HG03469 (cell line): ENCODE measurements around the gene CDC20.

ENCODE experiments used
- ATAC-seq: cut with Tn5 transposase; IDR thresholded peaks from one replicate; pipeline ENCODE4 v1.9.1; 2021; ENCODE audit warnings: mild to moderate bottlenecking, moderate library complexity, moderate number of reproducible peaks; ENCODE audit not compliant: unreplicated experiment

CDC20 gene

DNA sequence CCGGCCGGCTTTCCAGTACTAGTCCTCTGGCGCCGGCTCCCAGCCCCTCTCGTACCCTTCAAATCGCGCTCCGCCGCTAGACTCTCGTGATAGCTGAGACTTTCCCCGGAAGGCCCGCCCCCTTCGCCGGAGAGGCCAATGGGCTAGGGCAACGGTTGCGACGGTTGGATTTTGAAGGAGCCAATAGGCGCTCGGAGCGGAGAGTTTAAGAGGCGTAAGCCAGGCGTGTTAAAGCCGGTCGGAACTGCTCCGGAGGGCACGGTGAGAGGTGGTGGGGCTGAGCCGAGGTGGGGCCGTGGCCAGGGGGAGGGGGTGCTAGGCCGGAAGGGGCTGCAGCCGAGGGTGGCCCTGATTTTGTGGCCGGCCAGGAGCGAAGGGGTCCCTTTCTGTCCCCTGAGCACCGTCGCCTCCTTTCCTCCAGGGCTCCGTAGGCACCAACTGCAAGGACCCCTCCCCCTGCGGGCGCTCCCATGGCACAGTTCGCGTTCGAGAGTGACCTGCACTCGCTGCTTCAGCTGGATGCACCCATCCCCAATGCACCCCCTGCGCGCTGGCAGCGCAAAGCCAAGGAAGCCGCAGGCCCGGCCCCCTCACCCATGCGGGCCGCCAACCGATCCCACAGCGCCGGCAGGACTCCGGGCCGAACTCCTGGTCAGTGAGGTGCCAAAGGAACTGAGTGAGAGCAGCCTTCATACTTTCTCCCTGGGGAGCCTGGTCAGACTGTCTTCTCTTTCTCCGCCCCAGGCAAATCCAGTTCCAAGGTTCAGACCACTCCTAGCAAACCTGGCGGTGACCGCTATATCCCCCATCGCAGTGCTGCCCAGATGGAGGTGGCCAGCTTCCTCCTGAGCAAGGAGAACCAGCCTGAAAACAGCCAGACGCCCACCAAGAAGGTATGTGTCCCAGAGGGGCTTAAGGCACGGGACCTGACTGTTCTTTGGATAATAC is at the start of gene CDC20:
Gene CDC20, plus strand, starts transcription at position 236 of the 948 bp plus-strand sequence. Its CDS starts 235 bp downstream, at position 471.
- peak; percentile 77 for ATAC-seq

DNA sequence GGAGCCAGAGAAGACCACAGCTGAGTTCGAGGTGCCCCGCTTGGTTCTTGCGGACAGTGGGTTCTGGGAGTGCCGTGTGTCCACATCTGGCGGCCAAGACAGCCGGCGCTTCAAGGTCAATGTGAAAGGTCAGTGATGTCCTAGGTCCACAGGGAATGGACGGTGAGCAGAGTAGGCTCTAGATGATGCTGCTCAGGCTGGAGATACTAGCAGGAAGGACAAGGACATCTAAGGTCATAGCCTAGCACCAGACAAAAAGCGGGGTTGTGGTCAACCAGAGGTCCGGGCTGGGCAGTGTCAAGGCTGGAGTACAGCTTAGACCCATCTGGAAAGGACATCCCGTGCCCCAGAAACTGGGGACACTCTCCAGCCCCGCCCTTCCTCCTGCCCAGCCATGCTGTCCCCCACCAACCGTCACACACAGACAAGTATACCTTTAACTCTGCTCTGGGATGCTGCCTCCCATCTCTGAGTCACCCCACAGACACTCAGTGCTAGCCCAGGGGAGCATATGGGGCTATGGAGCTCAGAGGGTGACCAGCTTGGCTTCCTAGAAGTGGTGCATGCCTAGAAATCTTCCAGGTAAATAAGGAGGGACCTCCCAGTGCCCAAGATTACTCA is 49.3 kb upstream of the CDC20 start:
- ATAC-seq = no peak

DNA sequence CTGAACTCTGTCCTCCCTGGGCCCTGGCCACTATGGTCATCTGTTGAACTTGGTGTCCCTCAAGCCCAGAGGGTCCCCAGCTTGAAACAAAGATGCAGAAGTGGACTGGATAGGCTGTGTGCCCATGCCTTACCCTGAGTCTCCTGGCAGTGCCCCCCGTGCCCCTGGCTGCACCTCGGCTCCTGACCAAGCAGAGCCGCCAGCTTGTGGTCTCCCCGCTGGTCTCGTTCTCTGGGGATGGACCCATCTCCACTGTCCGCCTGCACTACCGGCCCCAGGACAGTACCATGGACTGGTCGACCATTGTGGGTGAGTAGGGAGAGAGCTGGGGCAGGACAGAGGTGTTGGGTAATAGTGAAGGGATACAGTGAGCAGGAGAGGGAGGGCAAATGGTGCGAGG is 47.3 kb upstream of the CDC20 start:
- ATAC-seq = no peak

DNA sequence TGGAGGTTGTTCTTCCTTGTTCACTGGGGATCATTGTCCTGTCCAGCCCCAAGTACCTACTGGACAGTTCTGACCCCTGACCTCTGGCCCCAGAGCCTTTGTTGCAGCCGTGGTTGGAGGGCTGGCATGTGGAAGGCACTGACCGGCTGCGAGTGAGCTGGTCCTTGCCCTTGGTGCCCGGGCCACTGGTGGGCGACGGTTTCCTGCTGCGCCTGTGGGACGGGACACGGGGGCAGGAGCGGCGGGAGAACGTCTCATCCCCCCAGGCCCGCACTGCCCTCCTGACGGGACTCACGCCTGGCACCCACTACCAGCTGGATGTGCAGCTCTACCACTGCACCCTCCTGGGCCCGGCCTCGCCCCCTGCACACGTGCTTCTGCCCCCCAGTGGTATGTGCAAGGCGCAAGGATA is 46.6 kb upstream of the CDC20 start:
- ATAC-seq = no peak

DNA sequence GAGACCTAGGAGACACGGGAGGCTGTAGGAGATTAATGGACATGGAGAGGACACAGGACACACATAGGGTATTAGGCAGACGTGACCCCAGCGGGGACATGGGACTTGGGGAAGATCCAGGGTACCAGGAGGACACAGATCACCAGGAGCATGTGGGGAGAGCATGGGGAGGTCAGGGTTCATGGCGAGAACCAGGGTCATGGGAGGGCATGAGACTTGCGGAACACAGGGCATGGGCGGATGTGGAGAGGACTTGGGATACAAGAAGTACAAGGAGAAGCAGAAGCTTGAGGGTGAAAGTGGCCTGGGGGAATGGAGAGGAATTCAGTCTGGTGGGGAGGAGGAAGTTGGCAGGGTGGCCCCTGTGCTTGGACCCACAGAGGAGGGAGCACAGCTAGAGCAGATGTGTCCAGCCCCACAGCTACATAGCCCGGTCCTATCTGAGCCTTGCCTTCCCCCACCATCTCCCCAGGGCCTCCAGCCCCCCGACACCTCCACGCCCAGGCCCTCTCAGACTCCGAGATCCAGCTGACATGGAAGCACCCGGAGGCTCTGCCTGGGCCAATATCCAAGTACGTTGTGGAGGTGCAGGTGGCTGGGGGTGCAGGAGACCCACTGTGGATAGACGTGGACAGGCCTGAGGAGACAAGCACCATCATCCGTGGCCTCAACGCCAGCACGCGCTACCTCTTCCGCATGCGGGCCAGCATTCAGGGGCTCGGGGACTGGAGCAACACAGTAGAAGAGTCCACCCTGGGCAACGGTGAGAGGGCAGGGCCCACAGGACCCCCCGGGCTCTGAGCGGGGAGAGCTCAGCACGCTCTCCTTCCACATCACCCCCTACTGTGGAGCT is 45.9 kb upstream of the CDC20 start:
- no peak for ATAC-seq

DNA sequence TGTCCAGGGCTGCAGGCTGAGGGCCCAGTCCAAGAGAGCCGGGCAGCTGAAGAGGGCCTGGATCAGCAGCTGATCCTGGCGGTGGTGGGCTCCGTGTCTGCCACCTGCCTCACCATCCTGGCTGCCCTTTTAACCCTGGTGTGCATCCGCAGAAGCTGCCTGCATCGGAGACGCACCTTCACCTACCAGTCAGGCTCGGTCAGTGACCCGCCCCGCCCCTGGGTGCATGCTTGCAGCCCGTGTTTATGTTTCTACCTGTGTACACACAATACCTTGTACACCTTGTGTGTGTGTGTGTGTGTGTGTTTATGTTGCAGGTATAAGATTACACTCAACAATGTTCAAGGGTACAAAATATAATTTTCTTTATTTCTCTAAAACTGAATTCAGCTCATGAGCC is 45.0 kb upstream of the CDC20 start:
- ATAC-seq = no peak

DNA sequence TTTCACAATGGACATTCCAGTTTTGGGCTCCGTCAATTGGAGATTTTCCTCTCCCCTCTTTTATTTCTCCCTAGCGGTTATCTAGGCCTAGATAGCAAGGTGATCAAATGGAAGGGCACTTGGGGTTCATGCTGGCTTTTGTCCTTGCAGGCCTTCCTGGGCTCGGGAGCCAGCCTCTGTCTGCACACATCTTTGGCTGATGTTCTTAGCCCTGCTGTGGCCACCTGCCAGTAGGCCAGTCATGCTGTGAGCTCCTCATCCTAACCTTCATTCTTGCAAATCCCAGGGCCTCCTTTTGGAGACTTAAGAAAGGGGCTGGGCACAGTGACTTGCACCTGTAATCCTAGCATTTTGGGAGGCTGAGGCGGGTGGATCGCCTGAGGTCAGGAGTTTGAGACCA is 44.5 kb upstream of the CDC20 start:
- ATAC-seq = no peak

DNA sequence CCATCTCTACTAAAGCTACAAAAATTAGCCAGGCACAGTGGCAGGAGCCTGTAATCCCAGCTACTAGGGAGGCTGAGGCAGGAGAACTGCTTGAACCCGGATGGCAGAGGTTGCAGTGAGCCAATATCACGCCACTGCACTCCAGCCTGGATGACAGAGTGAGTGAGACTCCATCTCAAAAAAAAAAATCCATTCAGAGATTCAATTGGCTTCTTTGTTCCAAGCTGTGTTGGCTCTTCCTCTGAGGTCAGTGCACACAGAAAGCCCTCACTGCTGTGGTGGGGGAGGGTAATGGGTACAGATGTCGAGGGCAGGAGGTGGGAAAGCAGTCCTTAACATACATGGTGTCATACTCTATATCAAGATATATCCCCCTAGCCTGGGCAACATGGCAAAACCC is 43.3 kb upstream of the CDC20 start:
- ATAC-seq = no peak

DNA sequence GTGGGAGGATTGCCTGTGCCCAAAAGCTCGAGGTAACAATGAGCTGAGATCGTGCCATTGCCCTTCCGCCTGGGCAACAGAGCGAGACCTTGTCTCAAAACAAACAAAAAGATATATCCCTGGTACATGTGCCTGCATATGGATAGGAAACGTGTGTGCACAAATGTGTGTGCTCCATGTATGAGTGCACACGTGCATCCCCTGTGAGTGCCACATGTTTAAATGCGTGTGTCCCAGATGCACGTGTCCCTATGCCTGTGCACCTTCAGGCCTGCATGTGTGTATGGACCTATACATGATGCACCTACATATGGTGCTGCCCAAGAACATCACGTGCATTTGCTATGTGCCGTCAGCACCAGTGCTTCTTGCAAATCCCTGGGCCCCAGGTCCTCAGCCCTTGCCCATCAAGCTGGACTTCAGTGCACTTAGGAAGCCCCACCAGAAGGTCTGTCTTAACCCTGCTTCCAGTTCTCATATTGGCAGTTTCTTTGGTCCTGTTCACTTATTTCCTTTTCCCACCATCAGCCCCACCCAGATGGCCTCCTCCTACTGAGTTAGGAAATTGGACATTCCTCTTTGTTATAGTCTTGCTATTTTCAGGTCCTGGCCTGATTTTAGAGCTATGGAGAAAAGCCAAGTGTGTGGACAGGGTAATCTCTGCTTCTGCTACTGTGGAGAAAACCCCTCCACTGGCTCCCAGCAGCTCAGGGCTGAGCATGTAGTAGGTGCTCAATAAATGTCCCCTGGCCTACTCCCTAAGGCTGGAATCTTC is 42.6 kb upstream of the CDC20 start:
- ATAC-seq = no peak

DNA sequence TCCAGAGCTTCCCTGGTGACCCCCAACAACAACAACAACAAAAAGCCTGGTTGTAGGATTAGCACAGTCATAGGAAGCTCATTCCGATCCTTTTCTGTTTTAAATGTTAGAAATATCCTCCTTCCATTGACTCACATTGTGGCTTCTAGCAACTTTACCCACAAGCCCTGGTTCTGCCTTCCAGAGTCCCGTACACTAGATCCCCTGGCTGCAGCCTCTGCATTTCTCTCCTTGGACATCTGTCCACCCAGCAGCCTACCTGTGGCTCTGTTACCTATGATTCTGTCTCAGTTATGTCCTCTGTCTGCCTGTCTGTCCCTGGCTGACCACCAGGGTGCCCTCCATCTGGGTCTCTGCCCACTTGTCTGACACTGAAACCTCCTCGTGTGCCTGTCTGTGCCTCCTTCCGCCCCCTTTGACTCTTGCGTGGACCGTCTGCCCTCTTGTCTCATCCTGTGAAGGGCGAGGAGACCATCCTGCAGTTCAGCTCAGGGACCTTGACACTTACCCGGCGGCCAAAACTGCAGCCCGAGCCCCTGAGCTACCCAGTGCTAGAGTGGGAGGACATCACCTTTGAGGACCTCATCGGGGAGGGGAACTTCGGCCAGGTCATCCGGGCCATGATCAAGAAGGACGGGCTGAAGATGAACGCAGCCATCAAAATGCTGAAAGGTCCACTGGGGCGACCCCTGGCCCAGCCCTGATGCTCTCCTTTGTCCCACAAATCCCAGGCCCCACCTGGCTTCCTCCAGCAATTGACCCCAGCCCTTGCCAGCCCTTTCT is 41.9 kb upstream of the CDC20 start:
- ATAC-seq = no peak

DNA sequence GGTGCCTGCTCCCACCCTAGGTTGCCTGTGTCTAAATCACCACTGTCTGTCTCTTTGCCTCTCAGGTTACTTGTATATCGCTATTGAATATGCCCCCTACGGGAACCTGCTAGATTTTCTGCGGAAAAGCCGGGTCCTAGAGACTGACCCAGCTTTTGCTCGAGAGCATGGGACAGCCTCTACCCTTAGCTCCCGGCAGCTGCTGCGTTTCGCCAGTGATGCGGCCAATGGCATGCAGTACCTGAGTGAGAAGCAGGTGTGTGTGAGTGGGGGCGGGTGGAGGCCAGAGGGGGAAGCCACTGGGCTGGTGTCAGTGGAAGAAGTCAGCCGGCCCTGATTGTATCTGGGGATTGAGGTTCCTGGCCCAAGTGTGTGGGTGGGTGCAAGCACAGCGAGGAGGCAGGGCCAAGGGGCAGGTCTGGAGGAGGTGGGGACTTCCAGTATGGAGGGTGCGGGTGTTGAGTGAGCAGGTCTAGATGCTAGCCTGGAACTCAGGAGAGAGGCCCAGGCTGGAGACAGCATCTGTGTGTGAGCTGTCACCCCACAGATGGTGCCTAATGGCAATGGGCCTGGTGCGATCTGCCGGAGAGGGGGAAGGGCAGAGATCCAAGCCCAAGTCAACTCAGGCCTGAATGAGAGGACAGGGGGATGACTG is 40.8 kb upstream of the CDC20 start:
- no peak for ATAC-seq

DNA sequence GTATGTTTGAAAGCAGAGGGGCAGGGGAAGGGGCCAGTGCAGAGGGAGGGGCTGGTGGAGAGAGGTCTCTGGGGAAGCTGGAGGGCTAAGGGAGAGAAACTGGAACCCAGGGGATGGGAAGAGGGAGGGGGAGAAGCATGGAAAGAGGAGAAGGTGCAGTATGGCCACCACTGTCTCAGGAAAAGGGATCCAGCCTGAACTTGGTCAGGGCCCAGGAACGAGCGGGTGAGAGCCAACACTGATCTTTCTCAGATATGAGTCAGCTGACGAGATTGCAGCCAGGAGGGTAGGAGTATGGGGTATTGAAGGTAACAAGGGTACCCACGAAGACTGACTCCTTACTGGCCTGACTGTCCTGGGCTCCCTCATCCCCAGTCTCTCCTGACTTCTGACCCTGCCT is 40.0 kb upstream of the CDC20 start:
- no peak for ATAC-seq

DNA sequence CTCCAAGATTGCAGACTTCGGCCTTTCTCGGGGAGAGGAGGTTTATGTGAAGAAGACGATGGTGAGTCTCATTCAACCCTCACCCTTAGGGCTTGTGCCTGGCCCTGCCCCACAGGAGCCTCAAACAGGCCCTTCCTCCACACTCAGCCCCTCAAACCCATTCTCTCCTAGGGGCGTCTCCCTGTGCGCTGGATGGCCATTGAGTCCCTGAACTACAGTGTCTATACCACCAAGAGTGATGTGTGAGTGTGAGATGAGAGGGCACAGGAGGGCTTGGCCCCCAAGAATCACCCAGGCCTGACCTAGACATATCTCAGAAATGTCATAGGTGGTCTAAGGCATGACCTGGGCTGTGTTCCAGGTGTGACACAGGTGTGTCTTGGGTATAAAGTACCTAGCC is 39.5 kb upstream of the CDC20 start:
- no peak for ATAC-seq

DNA sequence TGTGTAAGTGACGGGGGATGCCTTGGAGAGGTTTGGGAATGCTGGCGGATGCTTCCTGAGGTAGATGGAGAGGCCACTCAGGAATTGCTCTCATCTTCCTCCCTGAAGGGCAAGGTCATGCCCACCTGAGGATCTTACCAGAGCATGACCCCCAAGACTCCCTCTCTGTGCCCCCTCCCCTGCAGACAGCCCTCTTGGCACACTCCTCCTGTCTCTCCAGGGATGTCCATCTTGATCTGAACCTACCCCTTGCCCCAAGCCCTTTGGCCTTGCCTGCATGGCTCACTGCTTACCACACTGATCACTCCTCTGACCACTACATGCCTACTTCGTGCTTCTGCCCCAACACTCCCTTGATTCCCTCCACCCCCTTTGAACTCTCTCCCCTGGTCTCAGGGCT is 39.0 kb upstream of the CDC20 start:
- no peak for ATAC-seq

DNA sequence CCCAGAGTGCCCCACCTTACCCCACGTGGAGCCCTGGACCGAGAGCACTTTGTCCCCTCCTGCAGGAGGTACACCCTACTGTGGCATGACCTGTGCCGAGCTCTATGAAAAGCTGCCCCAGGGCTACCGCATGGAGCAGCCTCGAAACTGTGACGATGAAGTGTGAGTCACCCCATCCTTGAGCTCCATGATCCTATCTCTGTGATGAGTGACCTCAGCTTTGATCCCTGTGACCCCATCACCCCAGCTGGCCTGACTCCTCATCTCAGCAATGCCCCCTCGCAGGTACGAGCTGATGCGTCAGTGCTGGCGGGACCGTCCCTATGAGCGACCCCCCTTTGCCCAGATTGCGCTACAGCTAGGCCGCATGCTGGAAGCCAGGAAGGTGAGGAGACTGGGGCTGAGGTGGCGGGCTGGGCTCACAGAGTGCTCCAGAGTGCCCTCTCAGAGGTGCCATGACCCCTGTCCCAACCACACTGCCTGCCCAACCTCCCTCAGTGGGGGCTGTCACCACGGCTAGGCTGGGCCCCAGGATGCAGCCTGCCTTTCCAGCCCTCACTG is 37.4 kb upstream of the CDC20 start:
- ATAC-seq = no peak

DNA sequence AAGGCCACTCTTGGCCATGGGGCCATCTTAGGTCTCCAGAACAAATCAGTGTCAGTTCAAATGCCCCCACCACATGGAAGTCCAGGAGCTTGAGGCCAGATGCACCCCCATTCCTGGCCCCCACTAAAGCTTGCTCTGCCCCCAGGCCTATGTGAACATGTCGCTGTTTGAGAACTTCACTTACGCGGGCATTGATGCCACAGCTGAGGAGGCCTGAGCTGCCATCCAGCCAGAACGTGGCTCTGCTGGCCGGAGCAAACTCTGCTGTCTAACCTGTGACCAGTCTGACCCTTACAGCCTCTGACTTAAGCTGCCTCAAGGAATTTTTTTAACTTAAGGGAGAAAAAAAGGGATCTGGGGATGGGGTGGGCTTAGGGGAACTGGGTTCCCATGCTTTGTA is 36.3 kb upstream of the CDC20 start:
- ATAC-seq = no peak

DNA sequence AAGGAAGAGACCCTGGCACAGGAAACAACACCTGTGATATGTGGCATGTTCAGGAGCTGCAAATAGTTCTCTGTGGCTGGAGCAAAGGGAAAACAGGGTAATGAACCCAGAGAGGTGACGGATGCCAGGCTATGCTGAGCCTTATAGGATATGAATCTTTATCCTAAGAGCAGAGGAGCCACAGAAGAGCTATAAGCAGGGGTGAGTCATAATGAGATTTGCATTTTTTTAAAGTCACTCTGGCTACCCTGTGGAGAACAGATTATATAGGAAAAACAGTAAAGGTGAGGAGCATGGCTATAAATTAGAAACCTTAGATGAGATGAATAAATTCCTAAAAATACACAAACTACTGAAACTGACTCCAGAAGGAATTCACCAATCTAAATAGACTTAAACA is 34.0 kb upstream of the CDC20 start:
- ATAC-seq = no peak

DNA sequence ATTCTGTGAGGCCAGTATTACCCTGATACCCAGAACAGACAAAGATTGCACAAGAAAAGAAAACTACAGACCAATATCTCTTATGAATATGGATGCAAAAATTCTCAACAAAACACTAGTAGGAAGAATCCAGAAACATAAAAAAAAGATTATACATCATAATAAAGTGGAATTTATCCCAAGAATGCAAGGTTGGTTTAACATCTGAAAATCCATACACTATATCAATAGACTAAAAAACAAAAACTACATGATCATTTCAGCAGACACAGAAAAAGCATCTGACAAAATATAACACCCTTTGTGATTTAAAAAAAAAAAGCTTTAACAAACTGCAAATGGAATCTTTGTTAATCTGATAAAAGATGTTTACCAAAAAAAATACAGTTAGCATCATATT is 33.4 kb upstream of the CDC20 start:
- no peak for ATAC-seq
